Endothelial cell of umbilical vein (primary cell): ENCODE measurements around the gene NFKBIL1.

Experiments used
- CTCF ChIP-seq, 2 donors: IDR thresholded peaks; 1 replicate in 1 of 2; 2 replicates in 1 of 2; pipeline ENCODE4 v1.5.1; 2011; ENCODE audit warnings: low read length in 2 of 2, mild to moderate bottlenecking in 2 of 2, moderate library complexity in 2 of 2, control low read depth in 1 of 2, inconsistent platforms in 1 of 2, low read depth in 1 of 2; ENCODE audit not compliant: insufficient read depth in 1 of 2; ENCODE audit errors: extremely low read depth in 1 of 2
- EZH2 ChIP-seq: IDR thresholded peaks from 2 replicates; pipeline ENCODE4 v1.6.1; 2012; ENCODE audit warnings: borderline replicate concordance, low read depth, mild to moderate bottlenecking, moderate library complexity, low read length, inconsistent platforms; ENCODE audit not compliant: severe bottlenecking

GRCh38 chr6:31568537-31568961, 21.1 kb downstream of the NFKBIL1 start:
- TF ChIP-seq EZH2 = no peak
- no peak for TF ChIP-seq CTCF (IDR thresholded peaks at IDR 0.05; ENCODE audit: extremely low read depth in 1 of 2, insufficient read depth in 1 of 2, low read depth in 1 of 2, low read length in 2 of 2)
